T-helper 22 cell (primary cell): Measurements from ENCODE around the gene ZC3HAV1L.
"Not testable (repeated sequence)": the region's sequence is repeated elsewhere in the genome, so short reads cannot be mapped to it uniquely, and the experiment has no call there.

Experiments used
- DNase-seq: peaks from one replicate; pipeline ENCODE4 v3.0.0-alpha.2; 2020; ENCODE audit warnings: low read depth

Gene ZC3HAV1L

DNA sequence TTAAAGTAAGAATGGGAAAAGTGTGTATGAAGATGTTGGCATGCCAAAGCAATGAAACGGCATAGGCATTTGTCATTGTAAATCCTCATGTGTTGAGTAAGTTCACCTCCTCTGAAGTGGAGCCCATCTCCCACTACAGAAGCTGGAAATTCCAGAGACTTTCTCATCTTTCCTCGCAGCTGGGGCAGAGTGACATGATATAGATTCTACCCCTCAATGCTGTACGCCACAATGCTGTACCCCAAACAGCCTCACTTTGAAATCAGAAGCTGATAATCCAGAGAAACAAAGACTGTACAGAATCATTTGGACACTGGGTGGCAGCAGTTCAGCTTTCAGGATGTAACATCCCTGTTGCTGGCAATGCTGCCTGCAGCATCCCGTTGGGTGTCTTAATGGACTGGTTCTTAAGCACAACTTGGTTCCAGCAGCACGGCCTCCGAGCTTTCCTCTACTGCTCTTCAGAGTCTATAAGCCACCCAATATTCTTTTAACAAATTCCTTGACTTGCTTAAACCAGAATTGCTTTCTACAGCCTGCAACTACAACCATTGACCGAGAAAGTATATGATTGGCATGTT, 18.8 kb downstream of the ZC3HAV1L start:
- peak; percentile 9 for DNase-seq

- no peak for DNase-seq
These were observed 24.5 kb downstream of the ZC3HAV1L start for GRCh38 chr7:139011373-139011772.

- no peak for DNase-seq
These were observed 31.3 kb downstream of the ZC3HAV1L start for GRCh38 chr7:139004321-139005090.

DNA sequence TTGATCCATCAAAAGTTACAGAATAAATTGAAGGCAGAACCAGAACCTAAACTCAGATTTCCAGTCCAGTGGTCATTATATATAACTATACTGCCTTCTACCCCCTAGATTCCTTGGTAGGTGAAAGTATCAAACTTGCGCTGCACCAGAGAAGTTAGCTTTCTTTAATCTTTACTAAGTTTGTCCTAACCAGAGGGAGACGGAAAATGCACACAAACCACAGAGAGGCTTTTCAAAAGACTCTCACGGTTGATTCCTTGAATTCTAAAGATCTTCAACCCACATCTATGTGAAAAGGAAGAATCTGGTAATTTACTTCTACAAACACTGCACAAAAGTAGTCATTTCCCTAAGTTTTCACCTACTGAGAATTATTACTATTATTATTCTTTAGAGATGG, 36.4 kb downstream of the ZC3HAV1L start:
- DNase-seq = no peak

- no peak for DNase-seq
These were observed 43.8 kb downstream of the ZC3HAV1L start for GRCh38 chr7:138992052-138992531.

DNA sequence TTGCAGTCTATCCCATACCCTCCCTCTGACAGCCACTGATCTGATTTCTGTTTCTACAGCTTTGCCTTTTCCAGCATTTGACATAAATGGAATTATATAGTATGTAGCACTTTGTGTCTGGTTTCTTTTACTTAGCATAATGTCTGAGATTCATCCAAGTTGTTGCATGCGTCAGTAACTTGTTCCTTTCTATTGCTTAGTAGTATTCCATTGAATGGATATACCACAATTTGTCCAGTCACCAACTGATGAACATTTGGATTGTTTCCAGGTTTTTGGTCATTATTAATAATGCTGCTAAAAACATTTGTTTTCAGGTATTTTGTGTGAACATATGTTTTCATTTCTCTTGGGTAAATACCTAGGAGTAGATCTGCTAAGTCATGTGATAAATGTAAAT, 48.2 kb downstream of the ZC3HAV1L start:
- DNase-seq = no peak

- no peak for DNase-seq
These were observed 53.6 kb downstream of the ZC3HAV1L start for GRCh38 chr7:138982204-138982623.

DNA sequence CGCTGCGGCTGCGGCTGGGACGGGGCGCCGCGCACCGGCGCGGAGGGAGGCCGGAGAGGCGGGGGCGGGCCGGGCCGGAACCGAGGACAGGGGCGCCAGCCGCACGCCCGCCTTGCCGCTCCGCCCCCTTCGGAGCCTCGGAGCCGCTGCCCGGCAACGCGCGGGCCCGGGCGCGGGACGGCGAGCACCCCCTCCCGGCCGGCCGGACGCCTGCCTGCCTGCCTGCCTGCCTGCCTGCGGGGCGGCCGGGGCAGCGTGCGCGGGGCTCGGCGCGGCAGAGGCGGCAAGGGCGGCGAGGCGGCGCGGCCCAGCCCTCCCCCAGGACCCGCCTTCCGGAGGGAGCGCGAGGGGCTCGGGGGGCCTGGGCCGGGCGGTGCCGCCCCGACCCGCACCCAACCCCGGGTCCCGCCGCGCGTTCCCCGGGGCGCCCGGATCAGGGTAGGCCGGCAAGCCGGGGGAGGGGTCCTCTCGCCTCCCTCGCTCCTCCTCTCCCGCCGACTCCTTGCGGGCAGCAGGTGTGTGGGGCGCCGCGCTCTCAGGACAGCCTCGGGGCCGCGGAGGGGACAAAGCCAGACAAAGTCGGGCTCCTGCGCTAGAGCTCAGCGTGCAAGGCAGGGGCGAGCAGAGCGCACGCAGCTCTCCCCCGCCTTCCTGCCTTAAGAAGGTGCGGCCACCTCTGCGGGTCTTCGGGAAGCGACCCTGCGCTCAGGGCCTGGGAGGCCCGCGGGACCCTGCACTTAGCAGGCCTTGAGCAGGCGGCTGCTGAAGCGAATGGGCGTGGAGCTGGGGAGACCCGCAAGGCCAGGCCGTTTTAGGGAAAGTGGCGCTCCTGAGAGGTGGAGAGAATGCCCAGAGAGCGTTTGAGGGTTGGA, 54.3 kb downstream of the ZC3HAV1L start, which contains the start of gene KIAA1549:
KIAA1549 (minus strand) TSS at position 58 of the 872 bp plus-strand sequence. CDS start 120 bp downstream, outside the sequence.
- DNase-seq = peak; percentile 9

DNA sequence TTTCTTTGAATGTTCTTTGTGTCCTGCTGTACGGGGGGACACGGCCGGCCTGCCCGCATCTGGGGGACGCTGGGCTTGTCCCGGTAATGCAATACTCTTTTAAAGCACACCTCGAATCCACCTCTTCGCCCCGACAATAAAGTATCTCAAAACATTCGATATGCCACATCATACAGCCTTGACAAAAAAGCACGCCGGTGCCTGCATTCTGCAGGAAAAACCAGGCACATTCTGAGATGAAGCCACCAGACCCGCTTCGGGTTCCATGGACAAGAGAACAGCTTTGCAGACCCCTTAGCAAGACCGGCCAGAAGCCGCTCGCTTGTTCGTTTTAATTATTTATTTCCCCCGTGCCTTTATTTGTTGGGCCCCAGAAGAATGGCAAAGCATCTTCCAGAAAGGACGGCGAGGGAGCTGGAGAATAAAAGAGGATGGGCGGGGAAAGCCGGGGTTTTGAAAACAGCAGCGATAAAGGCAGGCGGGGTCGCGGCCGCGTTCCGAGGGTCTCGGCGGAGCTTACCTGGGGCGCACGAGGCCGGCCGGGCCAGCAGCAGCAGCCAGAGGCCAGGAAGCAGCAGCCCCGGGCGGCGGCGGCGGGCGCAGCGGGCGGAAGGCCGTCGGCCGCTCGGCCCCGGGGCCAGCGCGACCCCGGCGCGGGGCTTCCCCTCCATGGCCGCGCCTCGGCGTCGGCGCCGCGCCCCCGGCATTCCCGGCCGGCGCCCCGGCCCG, 55.1 kb downstream of the ZC3HAV1L start:
- DNase-seq = no peak

- no peak for DNase-seq
These were observed 55.8 kb downstream of the ZC3HAV1L start for GRCh38 chr7:138979988-138980562.

DNA sequence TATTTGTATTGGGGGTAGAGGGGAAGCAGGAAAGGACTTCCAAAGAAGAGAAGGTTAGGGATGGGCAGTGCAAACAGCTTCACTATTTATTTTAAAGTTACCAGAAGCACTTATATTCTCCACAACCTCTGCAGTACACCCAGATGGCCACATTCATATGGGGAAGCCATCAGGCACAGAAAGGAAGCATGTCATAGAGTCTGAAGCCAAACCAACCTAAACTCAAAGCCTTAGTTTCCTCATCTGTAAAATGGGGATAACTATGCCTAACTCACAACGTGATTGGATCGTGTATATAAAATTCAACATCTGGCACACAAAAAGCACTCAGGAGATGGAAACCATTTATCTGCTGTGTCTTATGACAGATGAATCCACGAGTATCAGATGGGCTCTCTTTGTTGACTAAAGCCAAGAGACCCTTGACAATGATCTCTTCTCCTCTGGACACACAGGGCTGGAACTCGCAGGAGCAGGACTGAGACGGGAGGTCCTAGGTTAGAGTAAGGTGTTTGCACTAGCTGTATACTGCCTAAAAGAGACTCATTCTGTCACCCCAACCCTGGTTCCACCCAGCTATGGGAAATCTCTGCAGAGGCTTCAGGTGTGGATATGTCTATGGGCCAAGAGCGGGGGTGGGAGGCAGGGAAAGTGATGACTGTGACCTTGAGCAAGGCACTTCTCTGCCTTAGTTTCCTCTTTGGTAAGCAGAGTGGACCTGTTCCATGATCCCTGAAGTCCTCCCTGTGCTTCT, 56.4 kb downstream of the ZC3HAV1L start:
- no peak for DNase-seq

DNA sequence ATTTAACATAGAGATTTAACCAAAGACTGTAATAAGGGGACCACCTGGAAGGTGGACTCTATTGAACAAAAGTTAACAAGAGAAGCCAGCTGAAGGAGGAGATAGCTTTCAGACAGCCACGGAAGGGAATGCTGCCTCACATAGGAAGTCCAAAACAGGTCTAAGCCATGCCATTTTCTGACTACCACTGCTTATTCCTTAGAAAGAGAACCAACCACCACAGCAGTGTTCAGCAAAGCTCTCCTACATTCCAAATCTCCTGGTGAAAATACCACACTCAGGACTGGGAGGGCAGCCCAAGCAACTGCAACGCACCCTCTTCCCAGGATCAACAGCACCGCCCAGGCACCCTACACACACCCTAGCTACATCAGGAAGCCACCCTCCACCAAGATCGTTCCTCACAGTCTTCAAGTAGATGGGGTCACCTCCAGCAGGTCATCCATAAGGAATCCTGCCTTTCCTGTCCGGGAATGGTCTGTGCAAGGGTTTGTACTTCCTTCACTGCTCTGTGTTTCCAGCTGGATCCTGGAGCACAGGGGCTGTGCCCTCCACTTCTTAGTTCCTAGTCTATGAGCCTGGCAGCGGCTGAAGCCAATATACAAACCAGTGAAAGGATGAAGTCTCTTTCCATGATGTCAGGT, 57.2 kb downstream of the ZC3HAV1L start:
- no peak for DNase-seq

DNA sequence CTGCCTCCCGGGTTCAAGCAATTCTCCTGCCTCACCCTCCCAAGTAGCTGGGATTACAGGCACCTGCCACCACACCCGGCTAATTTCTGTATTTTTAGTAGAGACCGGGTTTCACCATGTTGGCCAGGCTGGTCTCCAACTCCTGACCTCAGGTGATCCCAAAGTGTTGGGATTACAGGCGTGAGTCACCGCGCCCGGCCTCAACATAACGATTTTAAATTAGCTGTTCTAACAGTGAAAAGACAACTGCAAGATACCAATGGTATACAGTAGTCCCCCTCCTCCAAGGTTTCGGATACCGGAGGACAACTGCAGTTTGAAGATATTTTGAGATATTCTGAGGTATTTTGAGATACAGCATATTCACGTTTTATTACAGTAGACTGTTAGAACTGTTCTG, 59.7 kb downstream of the ZC3HAV1L start:
- not testable (repeated sequence) for DNase-seq
